CD14-positive monocyte (primary cell): ENCODE measurements around the gene HPS4. TPM values are rescaled to one million over a fixed set of nuclear protein-coding genes. Genes with fewer than 3 reads are reported as not detected.
A peak's percentile ranks its signal among the peaks of the same experiment; 100 is the strongest.

Experiments used
- DNase-seq, 3 donors: peaks; one replicate each; pipeline ENCODE4 v3.0.0-alpha.2; 2011 to 2022
- H2AFZ ChIP-seq: 2 replicates; pipeline ENCODE4 v1.6.0; 2012; ENCODE audit warnings: mild to moderate bottlenecking, low read depth, low read length, inconsistent platforms; ENCODE audit not compliant: insufficient read depth, poor library complexity, severe bottlenecking
- H3K27ac ChIP-seq, 2 donors: 1 replicate in 1 of 2; 2 replicates in 1 of 2; pipeline ENCODE4 v1.5.1; 2012 to 2013; ENCODE audit warnings: low read length in 2 of 2, control low read depth in 1 of 2, inconsistent platforms in 1 of 2, low read depth in 1 of 2, mild to moderate bottlenecking in 1 of 2
- H3K27me3 ChIP-seq, 2 donors: one replicate each; pipeline versions ENCODE4 v1.6.0 to v1.6.1; 2011 to 2013; ENCODE audit warnings: low read length in 2 of 2; ENCODE audit not compliant: control insufficient read depth in 2 of 2, insufficient read depth in 2 of 2
- H3K36me3 ChIP-seq, 2 donors: replicated peaks in 1 of 2; 1 replicate in 1 of 2; 2 replicates in 1 of 2; pipeline versions ENCODE4 v1.5.1 to v1.6.1; 2012 to 2013; ENCODE audit warnings: low read length in 2 of 2, control low read depth in 1 of 2, inconsistent platforms in 1 of 2, mild to moderate bottlenecking in 1 of 2; ENCODE audit not compliant: insufficient read depth in 2 of 2, control insufficient read depth in 1 of 2
- H3K4me1 ChIP-seq, 2 donors: 1 replicate in 1 of 2; 2 replicates in 1 of 2; pipeline versions ENCODE4 v1.5.1 to v1.6.1; 2012 to 2013; ENCODE audit warnings: low read length in 2 of 2, control low read depth in 1 of 2, inconsistent platforms in 1 of 2, mild to moderate bottlenecking in 1 of 2, moderate library complexity in 1 of 2; ENCODE audit not compliant: insufficient read depth in 2 of 2, control insufficient read depth in 1 of 2
- H3K4me2 ChIP-seq: replicated peaks from 2 replicates; pipeline ENCODE3; 2012; ENCODE audit warnings: low read length, moderate library complexity, mild to moderate bottlenecking; ENCODE audit not compliant: poor library complexity, severe bottlenecking; ENCODE audit errors: extremely low read depth
- H3K4me3 ChIP-seq, 3 experiments: fragments of 200-600 bp in 1 of 3; sonication (generic) in 1 of 3; replicated peaks in 1 of 3; 1 replicate in 2 of 3; 2 replicates in 1 of 3; pipeline ENCODE4 v1.5.1; 2011 to 2013; ENCODE audit warnings: low read length in 3 of 3, mild to moderate bottlenecking in 3 of 3, control low read depth in 2 of 3, low read depth in 2 of 3, inconsistent platforms in 1 of 3, moderate library complexity in 1 of 3
- H3K79me2 ChIP-seq: 2 replicates; pipeline ENCODE4 v1.6.0; 2012; ENCODE audit warnings: mild to moderate bottlenecking, control low read depth, inconsistent platforms, low read length, moderate library complexity; ENCODE audit not compliant: insufficient read depth
- H3K9ac ChIP-seq: 2 replicates; pipeline ENCODE4 v1.6.0; 2017; ENCODE audit warnings: low read length, mild to moderate bottlenecking; ENCODE audit not compliant: insufficient read depth, poor library complexity, severe bottlenecking
- H3K9me3 ChIP-seq, 2 donors: replicated peaks in 1 of 2; 1 replicate in 1 of 2; 2 replicates in 1 of 2; pipeline versions ENCODE4 v1.5.1 to v1.6.1; 2012 to 2013; ENCODE audit warnings: low read length in 2 of 2, control low read depth in 1 of 2; ENCODE audit not compliant: control insufficient read depth in 1 of 2, insufficient read depth in 1 of 2
- H4K20me1 ChIP-seq: 2 replicates; pipeline ENCODE4 v1.6.0; 2012; ENCODE audit warnings: mild to moderate bottlenecking, low read length, control low read depth, moderate library complexity; ENCODE audit not compliant: insufficient read depth
- H3K27ac Mint-ChIP-seq, 7 donors: one replicate each; pipeline ENCODE4 v1.8.0; 2020; ENCODE audit warnings: mild to moderate bottlenecking in 7 of 7, mixed read lengths in 7 of 7, moderate library complexity in 6 of 7, inconsistent platforms in 2 of 7
- H3K27me3 Mint-ChIP-seq, 3 donors: one replicate each; pipeline ENCODE4 v1.8.0; 2021 to 2022; ENCODE audit warnings: low read depth in 3 of 3, mild to moderate bottlenecking in 3 of 3, mixed read lengths in 3 of 3, moderate library complexity in 3 of 3, inconsistent platforms in 1 of 3
- H3K36me3 Mint-ChIP-seq, 2 donors: one replicate each; pipeline ENCODE4 v1.8.0; 2020; ENCODE audit warnings: mixed read lengths in 2 of 2, inconsistent platforms in 1 of 2, mild to moderate bottlenecking in 1 of 2
- H3K4me1 Mint-ChIP-seq: one replicate; pipeline ENCODE4 v1.8.0; 2020; ENCODE audit warnings: mild to moderate bottlenecking, mixed read lengths
- H3K4me3 Mint-ChIP-seq, 2 donors: one replicate each; pipeline ENCODE4 v1.8.0; 2020; ENCODE audit warnings: mild to moderate bottlenecking in 2 of 2, mixed read lengths in 2 of 2, moderate library complexity in 1 of 2
- H3K9me3 Mint-ChIP-seq, 7 donors: one replicate each; pipeline ENCODE4 v1.8.0; 2020 to 2022; ENCODE audit warnings: mixed read lengths in 7 of 7, mild to moderate bottlenecking in 6 of 7, moderate library complexity in 6 of 7, inconsistent platforms in 2 of 7
- CTCF ChIP-seq: fragments of 200-600 bp; IDR thresholded peaks from one replicate; pipeline ENCODE4 v1.8.0; 2022; ENCODE audit warnings: antibody characterized with exemption, mild to moderate bottlenecking
- WGBS: methylation state at CpG from one replicate; pipeline ENCODE4 v1.1.5; 2013; ENCODE audit warnings: missing lambda C conversion rate; ENCODE audit not compliant: insufficient coverage; 5-methylcytosine and 5-hydroxymethylcytosine counted together
- intact Hi-C, 2 donors: fragments of 100-400 bp; cut with micrococcal nuclease; formaldehyde crosslinking; loops; one replicate each; pipeline versions ENCODE4 v1.15.0 to v1.15.1; 2023
- polyA plus RNA-seq, 3 donors: library from polyadenylated mRNA; depleted of rRNA in 1 of 3; unstranded in 2 of 3; stranded (reverse) in 1 of 3; fragments of 300-500 nt in 2 of 3; fragments of >200 nt in 1 of 3; fragmentation: Illumina TruSeq in 2 of 3; gene quantifications; 1 replicate in 2 of 3; 2 replicates in 1 of 3; pipeline ENCODE4 v1.2.3, GENCODE V29; 2012 to 2021

The HPS4 gene
- polyA plus RNA-seq, 3 donors: 5.7 to 21.6 (median 7.5) TPM

- Histone ChIP-seq H3K4me2 (no peak overlapping the region), H4K20me1 (no peaks in the 10 kb centered on the region), H3K9ac (no peak overlapping the region), H2AFZ (no peak overlapping the region), H3K4me3 (no peak overlapping the region), H3K79me2 (peaks cover 30% of the 10 kb centered on the region), H3K9me3 (no peaks in the 10 kb centered on the region), H3K36me3 (peaks cover 15 to 20% of the 10 kb centered on the region in 2 donors), H3K27me3 (no peaks in the 10 kb centered on the region), H3K4me1 (peaks cover 17 to 20% of the 10 kb centered on the region in 2 donors), H3K27ac (no peak overlapping the region)
- peaks cover 14 to 19% of the 10 kb centered on the region in 2 donors for H3K36me3 Mint-ChIP-seq
- no peak for TF ChIP-seq CTCF
- intact Hi-C loops: loop anchor here in 1 of 2 donors (5.0 kb wide), 1 partner anchor 78 kb away; the partner anchor contains the start of gene TPST2
- DNase-seq: no peak
- peaks cover 0 to 2% (median 0%) of the 10 kb centered on the region in 3 donors for H3K27me3 Mint-ChIP-seq
- no peak overlapping the region for H3K27ac Mint-ChIP-seq
- WGBS: 100% methylated on average over 1 of the region's 1 CpG
- no peak overlapping the region for H3K4me3 Mint-ChIP-seq
- H3K4me1 Mint-ChIP-seq: peaks cover 19% of the 10 kb centered on the region
- H3K9me3 Mint-ChIP-seq: no peaks in the 10 kb centered on the region
Measured at GRCh38 chr22:26513838-26514237, 30.3 kb upstream of the HPS4 start.

GRCh38 chr22:26512149-26512793 is 28.7 kb upstream of the HPS4 start, which contains the start of gene TFIP11:
Gene TFIP11, minus strand, starts transcription at chr22:26512473. Its CDS starts 2,201 bp downstream, at chr22:26510272.
- H3K4me2 ChIP-seq: peak within 1 kb of the TSS; percentile 83
- Mint-ChIP-seq H3K9me3 (no peaks in the 10 kb centered on the region), H3K4me1 (peaks cover 19% of the 10 kb centered on the region)

More at GRCh38 chr22:26512149-26512793, 28.7 kb upstream of the HPS4 start, which contains the start of gene TFIP11:
- Mint-ChIP-seq H3K4me3 (peak within 1 kb of the TSS; percentile 98 to 100), H3K27ac (peak within 1 kb of the TSS; percentile 98 to 100 (median 99)), H3K36me3 (peaks cover 30% of the 10 kb centered on the region in 2 donors), H3K27me3 (peaks cover 0 to 2% (median 1%) of the 10 kb centered on the region in 3 donors)
- peaks cover 32% of the 10 kb centered on the region for H3K79me2 ChIP-seq
- H3K4me1 ChIP-seq: peaks cover 17 to 20% of the 10 kb centered on the region in 2 donors
- H3K9me3 ChIP-seq: no peaks in the 10 kb centered on the region
- peak; percentile 87 to 90 (median 89) for DNase-seq
- H3K36me3 ChIP-seq: peaks cover 26 to 35% of the 10 kb centered on the region in 2 donors
- peak within 1 kb of the TSS; percentile 44 to 96 for H3K27ac ChIP-seq
- WGBS: 0% methylated on average over 38 of the region's 40 CpGs
- TF ChIP-seq CTCF: no peak
- intact Hi-C loops: loop anchor here in 1 of 2 donors (5.0 kb wide), 1 partner anchor 80 kb away; the partner anchor contains the start of gene TPST2
- peak within 1 kb of the TSS; percentile 92 for H2AFZ ChIP-seq
- peaks cover 5% of the 10 kb centered on the region for H4K20me1 ChIP-seq
- H3K4me3 ChIP-seq: peak within 1 kb of the TSS; percentile 70 to 97 (median 74)
- no peaks in the 10 kb centered on the region for H3K27me3 ChIP-seq
- peak within 1 kb of the TSS; percentile 90 for H3K9ac ChIP-seq
